GM19463 (cell line): ENCODE measurements around the gene GAS1.

Source experiments
- ATAC-seq: cut with Tn5 transposase; IDR thresholded peaks from one replicate; pipeline ENCODE4 v1.9.1; 2021; ENCODE audit warnings: mild to moderate bottlenecking, moderate library complexity; ENCODE audit not compliant: unreplicated experiment

The GAS1 gene

DNA sequence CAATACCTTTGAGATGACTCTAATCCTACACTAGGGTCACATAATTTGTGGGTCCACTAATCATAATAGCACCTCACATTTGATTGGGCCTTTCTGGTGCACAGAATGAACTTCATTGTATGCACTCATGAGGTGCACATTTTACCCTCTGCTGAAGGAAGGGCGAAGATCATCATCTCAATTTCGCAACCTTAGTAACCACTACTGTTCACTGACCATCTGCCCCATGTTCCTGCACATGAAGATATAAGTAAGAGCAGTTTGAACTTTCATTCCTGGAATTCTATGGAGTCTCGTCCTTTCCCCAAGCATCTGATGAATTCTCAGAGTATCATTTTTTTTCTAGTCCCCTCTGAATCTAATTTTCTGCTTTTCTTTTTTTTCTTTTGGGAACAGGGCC, 21.2 kb downstream of the GAS1 start:
- ATAC-seq = no peak

DNA sequence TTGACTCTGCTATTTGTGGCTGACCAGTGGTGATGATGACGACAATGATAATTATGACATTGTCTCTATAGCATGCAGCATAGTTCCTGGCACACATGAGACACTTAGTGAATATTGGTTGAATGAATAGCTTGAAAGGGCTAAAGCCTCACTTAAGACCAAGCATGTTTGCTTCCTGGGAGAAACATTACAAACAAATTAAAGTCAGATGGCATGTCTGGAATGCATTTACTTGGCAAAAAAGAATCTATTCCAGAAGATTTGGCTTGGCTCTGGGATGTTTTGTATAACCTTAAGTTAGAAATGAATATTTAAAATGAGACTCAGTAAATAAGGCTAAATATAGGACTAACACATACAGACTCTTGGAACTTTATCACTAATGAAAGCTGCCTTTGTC, 21.6 kb downstream of the GAS1 start:
- ATAC-seq = no peak

DNA sequence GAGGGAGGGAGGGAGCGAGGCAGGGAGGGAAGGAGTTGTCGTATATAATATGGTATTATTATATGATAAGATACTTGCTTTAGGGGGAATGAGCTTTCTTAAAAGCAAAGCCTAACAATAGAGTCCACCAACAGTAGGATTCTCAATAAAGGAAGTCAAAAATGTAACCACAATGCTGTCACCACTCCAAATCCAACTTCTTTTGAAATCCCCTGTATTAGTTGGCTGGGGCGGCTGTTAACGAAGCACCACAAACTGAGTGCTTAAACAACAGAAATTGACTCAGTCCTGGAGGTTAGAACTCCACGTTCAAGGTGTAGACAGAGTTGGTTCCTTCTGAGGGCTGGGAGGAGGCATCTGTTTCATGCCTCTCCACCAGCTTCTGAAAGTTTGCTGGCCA, 23.1 kb downstream of the GAS1 start:
- ATAC-seq = no peak

DNA sequence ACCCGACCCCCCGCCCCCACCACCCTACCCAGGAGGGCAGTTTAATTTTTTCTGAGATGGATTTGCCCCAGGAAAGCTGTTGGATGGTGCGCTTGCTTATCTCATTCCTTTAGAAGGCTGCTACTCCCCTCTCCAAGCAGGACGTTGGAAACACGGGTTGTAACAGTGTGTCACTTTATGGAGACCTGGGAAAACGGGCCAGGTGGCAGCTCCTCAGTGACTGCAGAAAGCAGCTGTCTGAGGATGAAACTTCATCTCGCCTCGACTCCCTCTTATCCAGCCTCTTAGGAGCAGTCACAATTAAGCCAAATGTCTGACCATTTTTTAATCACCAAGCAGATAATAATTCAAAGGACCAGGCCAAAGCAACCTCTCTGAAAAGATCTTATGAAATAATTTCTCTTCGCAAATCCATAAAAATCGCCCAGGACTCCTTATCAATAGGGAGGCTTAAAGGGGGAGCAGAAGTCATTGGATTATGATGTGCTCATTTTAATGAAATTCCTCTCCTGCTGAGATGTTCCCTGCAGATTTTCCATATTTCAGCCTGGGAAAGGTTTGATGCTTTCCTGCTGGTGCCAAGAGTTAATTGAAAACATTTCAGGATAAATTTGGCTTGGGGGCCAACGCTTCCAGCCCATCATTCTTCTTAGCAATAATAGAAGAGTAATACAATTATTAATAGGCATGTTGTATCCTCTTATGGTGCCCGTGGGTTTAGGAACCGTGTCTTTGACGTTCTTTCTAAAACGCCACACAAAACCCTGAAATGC, 26.0 kb downstream of the GAS1 start:
- no peak for ATAC-seq

DNA sequence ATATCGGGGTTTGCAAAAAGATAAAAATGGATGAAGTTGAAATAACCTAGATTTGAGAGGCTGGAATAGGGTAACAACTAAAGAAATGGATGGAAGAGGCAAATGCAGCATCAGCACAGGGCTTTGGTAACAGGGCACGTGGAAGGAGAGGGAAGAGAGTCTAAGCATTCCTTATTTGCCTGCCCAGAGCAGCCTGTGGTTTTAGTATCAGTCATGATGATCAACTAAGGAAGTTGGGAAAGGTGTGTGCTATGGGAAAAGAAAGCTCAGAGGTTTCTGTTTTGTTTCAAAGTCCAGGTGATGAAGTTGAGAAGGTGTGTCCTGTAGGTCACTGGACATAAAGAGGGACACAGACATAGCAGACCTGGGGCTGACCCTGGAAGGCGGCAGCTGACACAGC, 28.8 kb downstream of the GAS1 start:
- ATAC-seq = no peak

DNA sequence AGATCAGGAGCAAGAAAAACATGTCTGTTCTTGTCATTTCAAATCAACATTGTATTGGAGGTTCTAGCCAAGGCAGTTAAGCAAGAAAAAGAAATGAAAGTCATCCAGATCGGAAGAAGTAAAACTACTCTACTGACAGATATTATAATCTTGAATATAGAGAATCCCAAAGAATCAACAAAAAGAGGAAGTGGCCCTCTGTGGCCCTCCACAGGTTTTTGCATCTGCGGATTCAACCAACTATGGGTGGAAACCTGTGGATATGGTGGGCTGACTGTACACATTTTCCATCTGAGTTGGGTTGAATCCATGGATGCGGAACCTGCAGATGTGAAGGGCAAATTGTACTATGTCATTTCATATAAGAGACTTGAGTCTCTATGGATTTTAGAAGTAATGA, 35.1 kb downstream of the GAS1 start:
- ATAC-seq = no peak

DNA sequence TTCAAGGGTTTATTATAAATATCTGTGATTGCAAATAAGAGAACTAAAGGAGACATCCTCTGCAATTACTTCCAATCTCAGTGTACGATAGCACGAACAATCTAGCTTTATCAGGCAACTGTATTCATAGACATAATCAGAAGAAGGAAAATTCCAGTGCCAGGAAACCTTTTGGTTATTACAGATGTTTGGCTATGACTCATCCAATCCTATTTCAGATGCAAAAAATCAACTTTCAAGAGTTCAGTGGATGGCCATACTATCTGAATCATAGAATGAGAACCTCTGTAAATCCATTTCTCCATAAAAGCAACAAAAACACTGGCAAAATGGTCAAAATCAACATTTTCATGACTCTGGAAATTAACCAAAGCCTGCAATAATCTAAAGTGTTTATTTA, 37.9 kb downstream of the GAS1 start:
- ATAC-seq = no peak

DNA sequence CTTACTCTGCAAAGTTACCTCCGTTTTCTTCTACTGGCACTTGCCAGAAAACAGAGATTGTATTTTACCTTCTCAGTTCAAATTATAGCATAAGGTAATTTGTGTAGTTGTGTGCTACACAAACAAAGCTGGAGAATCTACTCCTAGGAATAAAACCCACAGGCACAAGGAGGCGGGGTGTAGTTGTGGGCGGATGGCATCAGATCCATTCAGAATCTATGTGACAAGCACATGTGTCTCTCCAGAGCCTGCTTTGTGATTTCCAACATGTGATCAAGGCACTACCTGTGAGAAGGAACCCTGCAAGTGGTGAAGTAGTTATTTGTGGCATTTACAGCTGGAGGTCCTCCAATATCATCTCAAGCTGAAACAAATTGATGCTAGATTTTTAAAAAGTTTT, 39.0 kb downstream of the GAS1 start:
- no peak for ATAC-seq

DNA sequence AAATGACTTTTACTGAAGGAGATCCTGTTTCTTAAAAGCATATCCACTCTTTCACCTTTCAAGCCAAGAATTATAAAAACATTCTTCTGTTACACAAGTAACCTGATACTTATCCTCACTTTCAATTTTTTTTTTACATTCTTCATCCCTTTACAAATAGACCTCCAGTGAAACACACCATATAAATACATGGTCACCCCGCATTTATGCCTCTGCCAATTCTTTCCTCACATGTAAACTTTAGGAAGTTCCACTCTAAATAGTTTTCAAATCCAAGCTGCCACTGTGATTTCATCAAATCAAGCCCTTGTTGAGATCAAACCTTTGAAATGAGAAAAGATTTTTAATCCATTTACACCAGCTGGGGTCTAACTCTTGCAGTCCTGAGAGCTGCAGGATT, 40.0 kb downstream of the GAS1 start:
- no peak for ATAC-seq

DNA sequence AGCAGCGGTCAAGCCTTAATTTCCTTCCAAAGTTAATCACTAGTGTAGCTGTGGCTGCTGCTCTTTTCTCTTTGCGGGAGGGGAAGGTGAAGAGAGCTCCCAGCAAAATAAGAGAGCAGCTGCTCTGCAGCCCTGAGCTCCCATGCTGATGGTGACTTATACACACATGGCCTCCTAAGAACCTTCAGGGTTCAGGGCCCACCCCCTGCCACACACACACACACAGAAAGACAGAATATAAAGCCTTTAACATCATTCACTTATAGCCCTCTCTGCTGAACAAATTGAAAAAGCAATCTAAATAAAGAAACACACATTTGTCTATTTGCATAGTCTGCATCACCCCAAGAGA, 43.6 kb downstream of the GAS1 start:
- ATAC-seq = no peak

DNA sequence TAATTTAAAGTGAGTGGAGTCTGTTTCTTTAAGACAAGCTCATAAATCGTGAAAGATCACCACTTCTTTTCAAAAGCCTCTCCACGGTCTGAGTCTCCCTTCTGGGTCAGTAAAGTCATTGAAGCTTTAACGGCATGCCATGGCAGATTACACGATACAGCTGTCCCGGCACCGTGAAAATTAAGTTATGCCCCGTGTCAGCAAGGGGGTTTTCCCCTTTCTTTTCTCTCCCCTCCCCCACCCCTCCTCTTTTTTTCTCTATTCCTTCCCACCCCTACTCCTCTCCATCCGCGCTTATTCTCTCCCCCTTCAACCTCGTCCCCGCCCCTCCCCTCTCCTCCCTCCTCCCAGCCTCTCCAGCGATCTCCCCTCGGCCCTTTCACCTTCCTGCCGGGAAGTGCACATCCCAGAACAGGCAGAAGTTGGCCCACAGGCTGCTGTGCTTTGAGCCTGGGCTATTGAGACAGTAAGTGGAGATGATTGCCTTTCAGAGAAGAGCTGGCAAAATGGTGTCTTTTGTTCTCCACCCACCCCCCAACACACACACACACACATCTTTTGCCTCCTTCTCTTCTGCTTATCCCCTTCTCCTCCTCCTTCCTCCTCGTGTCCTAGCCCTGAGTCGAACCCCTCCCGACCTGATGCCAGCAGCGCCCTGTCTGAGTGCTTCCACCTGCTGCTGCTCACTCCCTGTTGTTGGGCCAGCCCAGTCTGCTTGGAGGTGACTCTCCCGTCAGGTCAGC, 44.1 kb downstream of the GAS1 start:
- no peak for ATAC-seq

DNA sequence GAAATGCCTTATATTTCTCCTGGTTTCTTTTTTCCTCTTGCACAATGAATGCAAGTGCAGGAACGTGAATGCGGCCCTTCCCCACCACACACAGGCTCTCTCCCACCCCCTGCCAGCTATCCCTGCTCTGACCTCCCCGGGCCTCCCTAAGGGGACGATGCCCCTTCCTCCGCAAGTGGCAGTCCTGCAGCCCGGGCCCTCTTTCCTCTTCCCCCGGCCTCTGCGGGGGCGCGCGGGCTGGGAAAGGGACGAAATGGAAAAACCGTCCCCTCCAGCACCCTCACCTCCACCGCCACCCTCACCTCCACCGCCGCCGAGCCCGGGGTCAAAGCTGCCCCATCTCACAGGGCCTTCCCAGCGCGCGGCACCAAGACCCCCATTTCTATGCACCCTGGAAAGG, 44.7 kb downstream of the GAS1 start:
- ATAC-seq = no peak

DNA sequence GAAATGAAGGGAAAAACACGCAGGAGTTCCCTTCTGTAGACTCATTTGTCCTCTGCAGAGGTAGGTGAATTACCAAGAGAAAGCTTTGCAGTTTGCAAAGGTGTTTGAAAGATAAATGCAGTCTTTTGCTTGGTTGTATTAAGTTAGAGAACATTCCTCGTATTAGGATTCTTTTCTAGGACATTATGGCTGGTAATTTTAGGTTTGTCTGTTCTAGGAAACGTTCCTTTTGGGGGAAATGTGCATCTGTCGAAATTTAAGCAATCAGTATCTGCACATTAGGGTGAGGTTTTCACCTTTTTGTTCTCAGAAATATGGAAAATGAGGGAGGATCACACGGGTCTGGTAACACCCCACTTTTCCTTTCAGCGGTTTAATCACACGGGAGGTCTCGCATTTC, 45.1 kb downstream of the GAS1 start:
- no peak for ATAC-seq

DNA sequence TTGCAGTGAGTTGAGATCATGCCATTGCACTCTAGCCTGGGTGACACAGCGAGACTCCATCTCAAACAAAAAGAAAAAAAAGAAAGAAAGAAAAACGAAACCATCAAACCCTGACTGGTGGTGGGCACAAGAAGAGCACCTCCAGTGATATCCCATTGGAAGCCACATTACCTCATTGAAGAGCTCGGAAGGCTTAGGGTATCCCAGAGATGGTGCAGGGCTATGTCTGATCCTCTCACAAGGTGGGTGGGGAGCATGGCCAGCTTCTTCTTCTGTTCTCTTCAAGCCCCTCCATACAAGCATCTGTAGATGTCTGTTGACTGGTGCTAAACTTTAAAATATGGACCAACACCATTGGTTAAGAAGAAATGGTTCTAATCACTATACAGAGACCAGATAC, 45.8 kb downstream of the GAS1 start:
- ATAC-seq = no peak
